Fibroblast of lung (primary cell): ENCODE measurements around the gene ALDH4A1. TPM values are rescaled to one million over a fixed set of nuclear protein-coding genes. Genes with fewer than 3 reads are reported as not detected.

Experiments used
- DNase-seq, 2 donors: peaks; one replicate each; pipeline versions ENCODE4 v3.0.0 to v3.0.0-alpha.2; 2010; ENCODE audit warnings: low read depth in 2 of 2
- H2AFZ ChIP-seq: 2 replicates; pipeline ENCODE4 v1.5.1; 2012; ENCODE audit warnings: low read length, control low read depth, inconsistent platforms
- H3K27ac ChIP-seq: 2 replicates; pipeline ENCODE4 v1.5.1; 2011; ENCODE audit warnings: low read length, control low read depth; ENCODE audit not compliant: insufficient read depth
- H3K27me3 ChIP-seq: 2 replicates; pipeline ENCODE4 v1.5.1; 2011; ENCODE audit warnings: mild to moderate bottlenecking, low read length; ENCODE audit not compliant: control insufficient read depth, insufficient read depth
- H3K36me3 ChIP-seq: 2 replicates; pipeline ENCODE4 v1.5.1; 2011; ENCODE audit warnings: low read length; ENCODE audit not compliant: control insufficient read depth, insufficient read depth
- H3K4me1 ChIP-seq: 2 replicates; pipeline ENCODE4 v1.5.1; 2011; ENCODE audit warnings: low read length; ENCODE audit not compliant: control insufficient read depth, insufficient read depth; ENCODE audit errors: extremely low read depth
- H3K4me2 ChIP-seq: 2 replicates; pipeline ENCODE4 v1.5.1; 2011; ENCODE audit warnings: low read length, control low read depth; ENCODE audit not compliant: insufficient read depth; ENCODE audit errors: extremely low read depth
- H3K4me3 ChIP-seq, 4 experiments: fragments of 200-600 bp in 1 of 4; sonication (generic) in 1 of 4; replicated peaks in 1 of 4; 2 replicates each; pipeline ENCODE4 v1.5.1; 2011 to 2016; ENCODE audit warnings: low read length in 4 of 4, low read depth in 3 of 4, mild to moderate bottlenecking in 3 of 4, control low read depth in 2 of 4, inconsistent platforms in 1 of 4, mixed read lengths in 1 of 4; ENCODE audit not compliant: insufficient read depth in 1 of 4; ENCODE audit errors: control extremely low read depth in 1 of 4
- H3K79me2 ChIP-seq: 2 replicates; pipeline ENCODE4 v1.5.1; 2012; ENCODE audit warnings: mild to moderate bottlenecking, low read length, inconsistent platforms; ENCODE audit not compliant: control insufficient read depth, insufficient read depth
- H3K9ac ChIP-seq: 2 replicates; pipeline ENCODE4 v1.5.1; 2011; ENCODE audit warnings: mild to moderate bottlenecking, low read length, control low read depth; ENCODE audit not compliant: insufficient read depth
- H3K9me3 ChIP-seq: 2 replicates; pipeline ENCODE4 v1.5.1; 2012; ENCODE audit warnings: low read depth, low read length; ENCODE audit not compliant: control insufficient read depth, insufficient read depth
- H4K20me1 ChIP-seq: 2 replicates; pipeline ENCODE4 v1.5.1; 2011; ENCODE audit warnings: low read length; ENCODE audit not compliant: control insufficient read depth, insufficient read depth; ENCODE audit errors: extremely low read depth
- EZH2 ChIP-seq: IDR thresholded peaks from 2 replicates; pipeline ENCODE4 v1.5.1; 2012; ENCODE audit warnings: low read length, control low read depth, mild to moderate bottlenecking; ENCODE audit errors: missing control alignments
- polyA plus RNA-seq, 2 donors: library from polyadenylated mRNA; depleted of rRNA in 1 of 2; stranded (reverse) in 1 of 2; unstranded in 1 of 2; fragments of >200 nt; gene quantifications; 2 replicates each; pipeline ENCODE4 v1.2.1, GENCODE V29; 2011 to 2012; ENCODE audit warnings: missing spikeins in 1 of 2
- total RNA-seq: library from RNA; depleted of rRNA; stranded (reverse); fragments of >200 nt; gene quantifications from 2 replicates; pipeline ENCODE4 v1.2.1, GENCODE V29; 2014
- TF ChIP-seq, protein P1 (sequence below), 2 donors: IDR thresholded peaks in 1 of 2; conservative IDR thresholded peaks in 1 of 2; 1 replicate in 1 of 2; 2 replicates in 1 of 2; pipeline ENCODE4 v1.5.1; 2011 to 2012; ENCODE audit warnings: low read length in 2 of 2, control low read depth in 1 of 2, inconsistent platforms in 1 of 2, low read depth in 1 of 2, mild to moderate bottlenecking in 1 of 2

Gene ALDH4A1
- total and polyA plus RNA-seq, 2 donors (not counting 1 experiment from before 2014, with no cell fraction given) = 6.9 to 11.9 TPM

DNA sequence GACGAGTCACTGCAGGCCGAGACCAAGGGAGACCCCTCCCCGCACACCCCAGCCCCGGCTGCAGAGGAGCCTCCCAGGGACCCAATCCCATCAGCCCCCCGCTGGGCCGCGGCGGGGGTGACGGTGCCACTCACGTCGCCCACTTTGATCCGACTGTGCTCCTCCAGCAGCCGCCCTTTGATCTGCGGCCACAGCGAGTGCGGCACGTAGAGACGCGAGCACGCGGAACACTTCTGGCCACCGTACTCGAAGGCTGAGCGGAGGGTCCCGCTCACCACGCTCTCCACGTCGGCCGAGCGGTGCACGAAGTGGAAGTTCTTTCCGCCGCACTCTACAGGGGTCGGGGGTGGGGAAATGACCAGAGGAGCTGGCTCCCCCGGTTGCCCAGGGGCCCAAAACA, 25.1 kb downstream of the ALDH4A1 start:
- no peaks in the 10 kb centered on the region for H3K36me3 ChIP-seq
- H3K4me3 ChIP-seq = no peak overlapping the region
- no peak overlapping the region for H3K4me2 ChIP-seq
- TF ChIP-seq, protein P1, sequence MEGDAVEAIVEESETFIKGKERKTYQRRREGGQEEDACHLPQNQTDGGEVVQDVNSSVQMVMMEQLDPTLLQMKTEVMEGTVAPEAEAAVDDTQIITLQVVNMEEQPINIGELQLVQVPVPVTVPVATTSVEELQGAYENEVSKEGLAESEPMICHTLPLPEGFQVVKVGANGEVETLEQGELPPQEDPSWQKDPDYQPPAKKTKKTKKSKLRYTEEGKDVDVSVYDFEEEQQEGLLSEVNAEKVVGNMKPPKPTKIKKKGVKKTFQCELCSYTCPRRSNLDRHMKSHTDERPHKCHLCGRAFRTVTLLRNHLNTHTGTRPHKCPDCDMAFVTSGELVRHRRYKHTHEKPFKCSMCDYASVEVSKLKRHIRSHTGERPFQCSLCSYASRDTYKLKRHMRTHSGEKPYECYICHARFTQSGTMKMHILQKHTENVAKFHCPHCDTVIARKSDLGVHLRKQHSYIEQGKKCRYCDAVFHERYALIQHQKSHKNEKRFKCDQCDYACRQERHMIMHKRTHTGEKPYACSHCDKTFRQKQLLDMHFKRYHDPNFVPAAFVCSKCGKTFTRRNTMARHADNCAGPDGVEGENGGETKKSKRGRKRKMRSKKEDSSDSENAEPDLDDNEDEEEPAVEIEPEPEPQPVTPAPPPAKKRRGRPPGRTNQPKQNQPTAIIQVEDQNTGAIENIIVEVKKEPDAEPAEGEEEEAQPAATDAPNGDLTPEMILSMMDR (conservative IDR thresholded peaks at IDR 0.05 in 1 of 2, IDR thresholded peaks at IDR 0.05 in 1 of 2; ENCODE audit: low read depth in 1 of 2, low read length in 2 of 2) = no peak
- TF ChIP-seq EZH2 = no peak
- no peaks in the 10 kb centered on the region for H3K9me3 ChIP-seq
- no peaks in the 10 kb centered on the region for H4K20me1 ChIP-seq
- H2AFZ ChIP-seq = no peak overlapping the region
- no peak for DNase-seq
- H3K9ac ChIP-seq = no peak overlapping the region
- no peaks in the 10 kb centered on the region for H3K4me1 ChIP-seq
- no peaks in the 10 kb centered on the region for H3K79me2 ChIP-seq
- H3K27me3 ChIP-seq = no peaks in the 10 kb centered on the region
- H3K27ac ChIP-seq = no peak overlapping the region

DNA sequence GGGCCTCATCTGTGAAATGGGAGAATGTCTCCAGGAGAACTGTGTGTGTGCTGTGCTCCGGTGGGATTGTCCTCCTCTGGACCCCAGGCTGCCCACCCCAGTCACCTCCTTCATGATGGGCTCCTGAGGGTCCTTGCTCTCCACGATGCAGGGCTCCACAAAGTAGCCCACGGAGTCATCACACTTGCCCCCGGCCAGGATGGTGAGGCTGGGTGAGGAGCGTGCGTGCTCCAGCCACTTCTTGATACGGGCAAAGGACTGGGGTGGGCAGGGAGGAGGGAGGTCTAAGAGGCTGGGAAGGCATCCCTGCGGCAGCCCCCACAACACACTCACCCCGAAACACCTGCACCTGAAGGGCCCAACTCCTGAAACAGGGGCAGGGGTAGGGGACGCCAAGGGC, 26.1 kb downstream of the ALDH4A1 start:
- Histone ChIP-seq H3K9ac (no peak overlapping the region), H3K27ac (no peak overlapping the region), H4K20me1 (no peaks in the 10 kb centered on the region), H3K27me3 (no peaks in the 10 kb centered on the region), H3K36me3 (no peaks in the 10 kb centered on the region), H3K79me2 (no peaks in the 10 kb centered on the region), H3K9me3 (no peaks in the 10 kb centered on the region), H3K4me1 (no peaks in the 10 kb centered on the region), H2AFZ (no peak overlapping the region), H3K4me2 (no peak overlapping the region), H3K4me3 (no peak overlapping the region)
- DNase-seq = no peak
- TF ChIP-seq EZH2 = no peak
- TF ChIP-seq, protein P1 (conservative IDR thresholded peaks at IDR 0.05 in 1 of 2, IDR thresholded peaks at IDR 0.05 in 1 of 2; ENCODE audit: low read depth in 1 of 2, low read length in 2 of 2) = no peak

DNA sequence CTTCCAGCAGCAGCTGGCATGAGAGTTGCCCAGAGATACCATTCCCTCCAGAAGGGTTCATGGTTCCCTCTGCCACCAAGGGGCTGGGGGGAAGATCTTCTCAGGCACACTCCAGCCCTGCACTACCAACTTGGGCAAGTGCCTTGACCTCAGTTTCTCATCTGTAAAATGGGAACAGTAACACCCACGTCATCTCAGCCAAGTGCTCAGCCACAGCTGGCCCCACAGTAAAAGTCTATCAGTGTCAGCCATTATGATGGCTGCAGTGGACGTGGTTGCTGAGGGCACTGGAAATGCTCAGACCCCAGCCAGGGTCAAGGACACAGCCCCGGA, 26.6 kb downstream of the ALDH4A1 start:
- no peaks in the 10 kb centered on the region for H3K36me3 ChIP-seq
- TF ChIP-seq EZH2 = no peak
- TF ChIP-seq, protein P1 (conservative IDR thresholded peaks at IDR 0.05 in 1 of 2, IDR thresholded peaks at IDR 0.05 in 1 of 2; ENCODE audit: low read depth in 1 of 2, low read length in 2 of 2) = no peak
- no peak overlapping the region for H3K4me3 ChIP-seq
- no peaks in the 10 kb centered on the region for H3K4me1 ChIP-seq
- no peaks in the 10 kb centered on the region for H3K9me3 ChIP-seq
- H3K4me2 ChIP-seq = no peak overlapping the region
- no peak for DNase-seq
- no peaks in the 10 kb centered on the region for H3K79me2 ChIP-seq
- H2AFZ ChIP-seq = no peak overlapping the region
- no peak overlapping the region for H3K9ac ChIP-seq
- no peaks in the 10 kb centered on the region for H4K20me1 ChIP-seq
- H3K27ac ChIP-seq = no peak overlapping the region
- H3K27me3 ChIP-seq = no peaks in the 10 kb centered on the region
